GM06990 (cell line): ENCODE measurements around the gene FAM98A.

Experiments
- DNase-seq: peaks from one replicate; pipeline ENCODE4 v3.0.0-alpha.2; 2011; ENCODE audit not compliant: insufficient read length; ENCODE audit errors: extremely low read depth
- H3K27me3 ChIP-seq: replicated peaks from 2 replicates; pipeline ENCODE4 v1.6.0; 2011; ENCODE audit warnings: low read length; ENCODE audit not compliant: control insufficient read depth, insufficient read depth
- H3K36me3 ChIP-seq: 2 replicates; pipeline ENCODE4 v1.5.1; 2011; ENCODE audit warnings: low read length; ENCODE audit not compliant: control insufficient read depth, insufficient read depth
- H3K4me3 ChIP-seq: replicated peaks from 2 replicates; pipeline ENCODE4 v1.5.1; 2011; ENCODE audit warnings: low read depth, mild to moderate bottlenecking, control low read depth, low read length
- CTCF ChIP-seq: IDR thresholded peaks from 2 replicates; pipeline ENCODE4 v1.5.1; 2011; ENCODE audit warnings: low read length, control low read depth, mild to moderate bottlenecking, inconsistent platforms; ENCODE audit not compliant: insufficient read depth, poor library complexity, severe bottlenecking

The FAM98A gene

DNA sequence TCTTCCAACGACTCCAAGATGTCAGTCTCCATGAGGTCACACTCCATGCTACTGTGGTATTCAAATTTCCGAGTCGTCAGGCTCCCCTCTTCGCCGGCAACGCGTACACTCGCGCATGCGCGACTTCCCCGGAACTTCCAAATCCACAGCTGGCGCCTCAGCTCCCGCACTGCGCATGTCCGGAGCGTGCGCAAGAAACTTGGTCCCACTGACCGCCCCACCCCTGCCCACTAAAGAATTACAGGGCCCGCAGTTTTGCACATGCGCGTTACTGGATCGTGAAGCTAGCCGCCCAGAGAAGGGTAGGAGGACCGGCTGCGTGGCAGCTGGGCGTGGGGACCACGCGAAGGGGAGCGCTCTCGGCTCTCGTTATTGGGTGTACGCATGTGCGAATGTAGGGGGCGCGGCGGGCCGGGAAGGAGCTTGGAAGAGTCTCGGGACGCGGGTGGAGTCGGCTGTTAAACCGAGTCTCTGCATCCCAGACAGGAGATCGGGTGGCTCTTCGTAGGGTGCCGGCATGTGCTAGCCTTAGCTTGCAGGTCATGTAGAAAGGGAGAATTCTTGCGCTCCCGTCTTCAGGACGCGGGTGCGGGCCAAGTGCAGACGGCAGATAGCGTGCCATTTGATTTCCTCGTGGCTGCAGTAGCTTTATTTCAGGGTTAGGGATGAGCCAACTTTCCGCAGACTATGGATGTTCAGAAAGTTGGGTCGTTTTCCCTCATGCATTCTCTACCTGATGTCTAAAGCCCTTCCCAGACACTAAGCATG is at the start of gene FAM98A:
TSS of gene FAM98A (minus strand) at position 125 of the 768 bp plus-strand sequence. CDS start at position 47, 78 bp downstream.
- peak; percentile 27 for TF ChIP-seq CTCF
- DNase-seq = peak; percentile 98
- Histone ChIP-seq H3K4me3 (peak within 1 kb of the TSS; percentile 95), H3K27me3 (no peaks in the 10 kb centered on the region), H3K36me3 (no peaks in the 10 kb centered on the region; the same call in 1 of the 2 replicates)

DNA sequence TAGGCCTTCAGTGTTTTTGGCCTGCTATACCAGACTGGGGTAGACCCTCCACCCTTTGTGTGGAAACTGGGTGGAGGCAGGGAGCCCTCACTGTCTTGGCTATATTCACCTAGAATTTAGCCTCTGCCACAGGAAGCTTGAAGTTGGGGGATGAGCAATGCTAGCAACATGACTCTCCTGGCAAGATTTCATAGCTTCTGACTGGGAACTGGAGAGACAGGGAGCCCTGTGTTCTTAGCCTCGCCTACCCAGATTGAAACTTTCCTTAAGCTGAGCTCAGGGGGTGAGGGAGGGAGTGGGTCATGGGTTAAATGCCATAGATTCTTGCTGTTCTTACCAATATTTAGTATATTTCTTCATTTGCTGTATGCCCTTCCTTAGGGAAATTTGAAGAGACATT is 46.8 kb upstream of the FAM98A start:
- H3K4me3 ChIP-seq = no peak overlapping the region
- no peak for TF ChIP-seq CTCF
- no peak for DNase-seq
- no peaks in the 10 kb centered on the region for H3K27me3 ChIP-seq
- H3K36me3 ChIP-seq = no peaks in the 10 kb centered on the region

DNA sequence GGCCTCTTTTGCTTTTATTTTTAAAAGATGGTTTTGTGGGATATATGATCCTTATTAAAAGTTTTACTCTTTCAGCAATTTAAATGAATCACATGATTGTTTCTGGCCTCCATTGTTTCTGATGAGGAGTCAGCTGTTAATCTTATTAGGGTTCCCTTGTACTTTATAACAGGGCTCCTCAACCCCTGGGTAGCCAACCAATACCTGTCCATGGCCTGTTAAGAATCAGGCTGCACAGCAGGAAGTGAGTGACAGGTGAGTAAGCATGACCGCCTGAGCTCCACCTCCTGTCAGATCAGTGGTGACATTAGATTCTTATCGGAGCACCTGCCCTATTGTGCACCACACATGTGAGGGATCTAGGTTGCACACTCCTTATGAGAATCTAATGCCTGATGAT is 45.1 kb upstream of the FAM98A start:
- Histone ChIP-seq H3K27me3 (no peaks in the 10 kb centered on the region), H3K36me3 (no peaks in the 10 kb centered on the region), H3K4me3 (no peak overlapping the region)
- no peak for DNase-seq
- TF ChIP-seq CTCF = no peak

DNA sequence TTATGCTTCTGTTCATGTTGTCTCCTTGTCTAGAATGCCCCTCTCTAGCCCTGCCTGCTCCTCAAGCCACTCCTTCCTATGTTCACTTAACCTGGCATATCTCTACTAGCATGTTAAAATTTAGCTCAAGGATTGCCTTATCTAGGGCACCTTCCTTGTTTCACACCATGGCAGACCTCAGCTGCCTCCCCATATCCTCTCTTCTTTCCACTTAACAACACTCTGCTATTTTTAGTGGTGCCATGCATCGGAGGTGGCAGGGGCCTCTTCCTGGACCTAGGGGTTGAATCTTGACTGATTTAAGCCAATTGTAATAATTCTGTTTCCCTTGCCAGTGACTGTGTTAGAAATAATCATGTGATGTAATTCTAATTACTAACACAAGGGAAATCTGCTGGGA is 36.9 kb upstream of the FAM98A start:
- no peak for TF ChIP-seq CTCF
- H3K27me3 ChIP-seq = no peaks in the 10 kb centered on the region
- no peak overlapping the region for H3K4me3 ChIP-seq
- no peaks in the 10 kb centered on the region for H3K36me3 ChIP-seq
- no peak for DNase-seq

DNA sequence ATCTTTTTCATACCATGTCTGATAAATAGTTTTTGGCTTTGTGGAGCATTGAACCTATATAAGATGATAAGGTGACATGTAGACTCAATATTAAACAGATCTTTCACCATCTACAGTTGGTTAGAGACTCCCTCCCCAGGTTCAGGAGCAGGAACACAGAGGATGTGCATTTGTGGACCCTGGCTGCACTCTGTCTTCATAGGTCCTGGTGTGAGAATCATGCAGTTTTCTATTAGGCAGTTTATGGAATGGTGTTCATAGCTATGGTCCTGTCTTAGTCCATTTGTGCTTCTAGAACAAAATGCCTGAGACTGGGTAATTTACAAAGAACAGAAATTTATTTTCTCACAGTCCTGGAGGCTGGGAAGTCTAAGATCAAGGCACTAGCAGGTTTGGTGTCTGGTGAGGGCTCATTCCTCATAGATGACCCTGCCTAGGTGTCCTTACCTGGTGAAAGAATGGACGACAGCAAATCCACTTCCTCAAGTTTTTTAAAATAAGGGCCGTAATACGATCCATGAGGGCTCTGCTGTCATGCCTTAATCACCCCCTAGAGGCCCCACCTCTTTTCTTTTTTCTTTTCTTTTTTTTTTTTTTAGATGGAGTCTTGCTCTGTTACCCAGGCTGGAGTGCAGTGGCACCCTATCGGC is 35.3 kb upstream of the FAM98A start:
- TF ChIP-seq CTCF = no peak
- no peak for DNase-seq
- Histone ChIP-seq H3K4me3 (no peak overlapping the region), H3K27me3 (no peaks in the 10 kb centered on the region), H3K36me3 (no peaks in the 10 kb centered on the region)
